ENCODE results near the gene AGBL4.
"Not testable (repeated sequence)": the region's sequence is repeated elsewhere in the genome, so short reads cannot be mapped to it uniquely, and the experiment has no call there.

AGBL4 gene

DNA sequence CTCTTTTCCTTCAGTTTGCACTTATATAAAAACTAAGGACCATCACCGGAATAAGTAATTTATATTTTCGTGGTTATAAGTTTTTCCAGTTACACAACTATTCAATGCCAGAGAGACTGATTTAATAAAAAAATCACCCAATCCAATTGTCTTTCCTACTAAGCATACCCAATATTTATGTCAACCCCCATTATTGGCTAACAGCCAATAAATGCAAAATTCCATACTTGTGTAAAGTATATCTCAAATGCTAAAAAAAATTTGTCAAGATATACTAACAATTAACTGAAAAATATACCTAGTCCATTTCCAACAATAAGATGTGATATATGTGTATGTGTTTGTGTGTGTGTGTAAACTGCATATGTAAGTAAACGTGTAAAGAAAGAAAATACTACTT is 117.4 kb downstream of the AGBL4 start:
- DNase-seq (ENCODE audit: insufficient read length) = no peak
- TF ChIP-seq POLR2AphosphoS5 (IDR thresholded peaks at IDR 0.05; ENCODE audit: low read depth, low read length) (no peak), POLR2A (IDR thresholded peaks at IDR 0.05; ENCODE audit: low read depth, low read length) (no peak), TAF1 (IDR thresholded peaks at IDR 0.05; ENCODE audit: borderline replicate concordance, low read depth, low read length) (no peak)
- FAIRE-seq = no peak

- TF ChIP-seq POLR2A (IDR thresholded peaks at IDR 0.05; ENCODE audit: low read depth, low read length) = no peak
- no peak for TF ChIP-seq TAF1 (IDR thresholded peaks at IDR 0.05; ENCODE audit: borderline replicate concordance, low read depth, low read length)
- no peak for TF ChIP-seq POLR2AphosphoS5 (IDR thresholded peaks at IDR 0.05; ENCODE audit: low read depth, low read length)
- FAIRE-seq (no peak), DNase-seq (ENCODE audit: insufficient read length) (no peak)
Measured at GRCh38 chr1:49864581-49864980, 159.2 kb downstream of the AGBL4 start.

- FAIRE-seq (no peak), DNase-seq (ENCODE audit: insufficient read length) (no peak)
Measured at GRCh38 chr1:49854741-49855140, 169.0 kb downstream of the AGBL4 start.

DNA sequence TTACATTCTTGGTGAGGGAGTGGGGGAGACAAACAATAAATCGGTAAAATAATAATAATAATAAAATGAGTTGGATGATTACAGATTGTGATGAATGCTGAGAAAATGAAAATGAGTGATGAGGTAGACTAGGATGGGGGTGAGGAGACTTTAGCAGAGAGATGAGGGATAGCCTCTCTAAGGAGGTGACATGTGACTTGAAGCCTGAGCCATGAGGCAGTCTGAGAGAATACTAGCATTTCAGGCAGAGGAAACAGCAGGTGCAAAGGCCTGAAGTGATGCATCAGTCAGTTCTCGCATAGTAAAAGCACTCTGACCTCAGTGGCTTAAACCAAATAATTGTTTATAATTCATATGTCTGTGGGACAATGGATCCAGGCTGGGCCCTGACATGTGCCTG is 181.2 kb downstream of the AGBL4 start:
- TF ChIP-seq POLR2AphosphoS5 (IDR thresholded peaks at IDR 0.05; ENCODE audit: low read depth, low read length) = no peak
- no peak for FAIRE-seq
- DNase-seq (ENCODE audit: insufficient read length) = no peak

More at GRCh38 chr1:49854741-49855140, 169.0 kb downstream of the AGBL4 start:
- no peak for TF ChIP-seq POLR2AphosphoS5 (IDR thresholded peaks at IDR 0.05; ENCODE audit: low read depth, low read length)
- no peak for TF ChIP-seq TAF1 (IDR thresholded peaks at IDR 0.05; ENCODE audit: borderline replicate concordance, low read depth, low read length)
- no peak for TF ChIP-seq POLR2A (IDR thresholded peaks at IDR 0.05; ENCODE audit: low read depth, low read length)

GRCh38 chr1:49841767-49842166 is 182.0 kb downstream of the AGBL4 start:
- no peak for FAIRE-seq
- TF ChIP-seq TAF1 (IDR thresholded peaks at IDR 0.05; ENCODE audit: borderline replicate concordance, low read depth, low read length) (no peak), POLR2AphosphoS5 (IDR thresholded peaks at IDR 0.05; ENCODE audit: low read depth, low read length) (no peak), POLR2A (IDR thresholded peaks at IDR 0.05; ENCODE audit: low read depth, low read length) (no peak)
- DNase-seq (ENCODE audit: insufficient read length) = no peak

GRCh38 chr1:49824261-49824660 is 199.5 kb downstream of the AGBL4 start:
- no peak for DNase-seq (ENCODE audit: insufficient read length)
- no peak for FAIRE-seq
- TF ChIP-seq POLR2A (IDR thresholded peaks at IDR 0.05; ENCODE audit: low read depth, low read length) = no peak
- TF ChIP-seq TAF1 (IDR thresholded peaks at IDR 0.05; ENCODE audit: borderline replicate concordance, low read depth, low read length) = no peak
- TF ChIP-seq POLR2AphosphoS5 (IDR thresholded peaks at IDR 0.05; ENCODE audit: low read depth, low read length) = no peak

DNA sequence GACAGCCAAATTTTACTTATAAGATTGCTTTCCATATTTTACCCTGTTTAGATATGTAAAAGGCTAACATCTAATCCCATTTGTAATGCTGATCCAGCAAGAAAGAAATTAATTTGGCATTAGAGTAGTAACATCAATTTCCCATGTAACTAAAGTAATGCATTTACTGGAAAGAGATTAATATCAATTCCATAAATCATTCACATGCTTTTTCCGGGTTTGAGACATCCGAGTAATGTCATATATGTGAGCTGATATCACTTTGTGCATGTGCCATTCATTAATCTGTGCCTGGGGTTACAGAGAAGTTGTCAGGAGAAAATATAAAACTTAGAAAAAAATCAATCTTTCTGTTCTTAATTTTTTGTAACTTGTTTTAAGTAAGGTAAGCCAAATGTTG is 206.1 kb downstream of the AGBL4 start:
- TF ChIP-seq TAF1 (IDR thresholded peaks at IDR 0.05; ENCODE audit: borderline replicate concordance, low read depth, low read length) (no peak), POLR2A (IDR thresholded peaks at IDR 0.05; ENCODE audit: low read depth, low read length) (no peak), POLR2AphosphoS5 (IDR thresholded peaks at IDR 0.05; ENCODE audit: low read depth, low read length) (no peak)
- no peak for DNase-seq (ENCODE audit: insufficient read length)
- no peak for FAIRE-seq

GRCh38 chr1:49787013-49787412 is 236.7 kb downstream of the AGBL4 start:
- not testable (repeated sequence) for FAIRE-seq

GRCh38 chr1:49765034-49765433 is 258.7 kb downstream of the AGBL4 start:
- TF ChIP-seq POLR2A (IDR thresholded peaks at IDR 0.05; ENCODE audit: low read depth, low read length) (no peak), POLR2AphosphoS5 (IDR thresholded peaks at IDR 0.05; ENCODE audit: low read depth, low read length) (no peak), TAF1 (IDR thresholded peaks at IDR 0.05; ENCODE audit: borderline replicate concordance, low read depth, low read length) (no peak)
- DNase-seq (ENCODE audit: insufficient read length) = no peak
- no peak for FAIRE-seq

More at GRCh38 chr1:49787013-49787412, 236.7 kb downstream of the AGBL4 start:
- DNase-seq (ENCODE audit: insufficient read length) = not testable (repeated sequence)

- DNase-seq (ENCODE audit: insufficient read length); FAIRE-seq: not testable (repeated sequence)
Measured at GRCh38 chr1:49738118-49738517, 285.6 kb downstream of the AGBL4 start.

DNA sequence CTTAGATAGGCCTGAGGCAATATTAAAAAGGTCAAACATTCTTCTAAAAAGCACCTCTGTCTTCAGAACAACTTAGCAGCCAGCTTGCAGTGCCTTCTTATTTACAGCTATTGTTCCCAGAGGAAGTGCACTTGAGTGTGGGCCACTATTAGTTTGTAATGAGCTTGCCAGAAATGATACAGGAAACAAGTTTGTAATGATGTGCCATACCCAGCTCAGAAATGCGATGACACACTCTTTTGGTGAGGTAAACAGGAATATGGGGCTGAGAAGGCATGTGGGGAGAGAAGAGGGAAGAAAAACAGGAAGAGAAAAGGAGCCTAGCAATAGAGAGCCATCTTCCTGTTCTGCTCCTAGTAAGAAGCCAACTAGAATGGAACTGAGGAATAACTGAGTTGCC is 295.4 kb downstream of the AGBL4 start:
- FAIRE-seq (no peak), DNase-seq (ENCODE audit: insufficient read length) (no peak)
- TF ChIP-seq TAF1 (IDR thresholded peaks at IDR 0.05; ENCODE audit: borderline replicate concordance, low read depth, low read length) (no peak), POLR2AphosphoS5 (IDR thresholded peaks at IDR 0.05; ENCODE audit: low read depth, low read length) (no peak), POLR2A (IDR thresholded peaks at IDR 0.05; ENCODE audit: low read depth, low read length) (no peak)

GRCh38 chr1:49723662-49724061 is 300.1 kb downstream of the AGBL4 start:
- FAIRE-seq (no peak), DNase-seq (ENCODE audit: insufficient read length) (no peak)
- no peak for TF ChIP-seq POLR2AphosphoS5 (IDR thresholded peaks at IDR 0.05; ENCODE audit: low read depth, low read length)
- no peak for TF ChIP-seq POLR2A (IDR thresholded peaks at IDR 0.05; ENCODE audit: low read depth, low read length)
- TF ChIP-seq TAF1 (IDR thresholded peaks at IDR 0.05; ENCODE audit: borderline replicate concordance, low read depth, low read length) = no peak

DNA sequence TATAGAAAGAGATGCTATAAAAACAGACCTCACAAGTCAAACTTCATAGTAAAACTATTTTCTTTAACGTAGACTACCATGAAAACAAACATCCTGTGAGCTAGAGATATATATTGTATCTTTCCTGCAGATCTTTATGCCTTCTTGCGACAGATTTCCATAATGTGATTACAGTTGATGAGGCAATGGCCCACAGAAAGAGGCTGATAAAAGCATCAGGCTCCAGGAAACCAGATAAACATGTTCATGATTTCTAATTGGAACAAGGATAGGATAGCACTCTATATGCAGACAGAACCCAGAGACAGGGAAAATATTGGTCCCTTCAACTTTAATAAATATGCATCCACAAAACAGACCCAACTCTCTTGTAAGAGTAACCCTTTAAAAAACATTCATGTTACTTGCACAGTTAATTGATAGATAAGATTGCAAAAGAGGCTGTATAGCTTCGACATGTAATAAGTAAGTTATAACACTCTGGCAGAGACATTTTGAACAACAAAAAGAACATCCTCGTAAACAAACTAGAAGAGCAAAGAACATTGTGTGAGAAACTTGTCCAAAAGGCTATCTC is 329.4 kb downstream of the AGBL4 start:
- FAIRE-seq = no peak
- TF ChIP-seq POLR2A (IDR thresholded peaks at IDR 0.05; ENCODE audit: low read depth, low read length) = no peak
- no peak for TF ChIP-seq TAF1 (IDR thresholded peaks at IDR 0.05; ENCODE audit: borderline replicate concordance, low read depth, low read length)
- TF ChIP-seq POLR2AphosphoS5 (IDR thresholded peaks at IDR 0.05; ENCODE audit: low read depth, low read length) = no peak
- DNase-seq (ENCODE audit: insufficient read length) = no peak

Measured in GM12892 (cell line).